Sigmoid colon (tissue), 7 donors: Measurements from ENCODE around the gene CEP85L. TPM values are rescaled to one million over a fixed set of nuclear protein-coding genes. Genes with fewer than 3 reads are reported as not detected.

Experiments
- DNase-seq: peaks from one replicate; pipeline ENCODE4 v3.0.0-alpha.2; 2019
- H3K27ac ChIP-seq, 4 donors: fragments of 200-600 bp; sonication (generic); one replicate each; pipeline ENCODE4 v1.5.1; 2016 to 2019; ENCODE audit warnings: mild to moderate bottlenecking in 1 of 4
- H3K27me3 ChIP-seq, 3 donors: fragments of 200-600 bp; sonication (generic); one replicate each; pipeline ENCODE4 v1.5.1; 2019; ENCODE audit warnings: mild to moderate bottlenecking in 1 of 3
- H3K36me3 ChIP-seq, 4 donors: fragments of 200-600 bp; sonication (generic); one replicate each; pipeline ENCODE4 v1.5.1; 2016 to 2019
- H3K4me1 ChIP-seq, 4 donors: fragments of 200-600 bp; sonication (generic); one replicate each; pipeline ENCODE4 v1.5.1; 2017 to 2019
- H3K4me3 ChIP-seq, 4 donors: fragments of 200-600 bp; sonication (generic); one replicate each; pipeline ENCODE4 v1.5.1; 2017 to 2019; ENCODE audit warnings: mild to moderate bottlenecking in 2 of 4, moderate library complexity in 1 of 4
- H3K9me3 ChIP-seq, 4 donors: fragments of 200-600 bp in 3 of 4; sonication (generic) in 3 of 4; one replicate each; pipeline versions ENCODE4 v1.5.1 to v1.6.1; 2013 to 2019
- EP300 ChIP-seq, 4 donors: sonication (generic); formaldehyde crosslinking; IDR thresholded peaks; one replicate each; pipeline ENCODE4 v1.6.1; 2017; ENCODE audit warnings: antibody characterized with exemption in 4 of 4
- POLR2A ChIP-seq, 2 donors: fragments of 450-650 bp; IDR thresholded peaks; one replicate each; pipeline ENCODE4 v1.6.1; 2016; ENCODE audit warnings: antibody characterized with exemption in 2 of 2, mild to moderate bottlenecking in 2 of 2, moderate library complexity in 2 of 2
- POLR2AphosphoS5 ChIP-seq, 4 donors: sonication (generic); formaldehyde crosslinking; IDR thresholded peaks; one replicate each; pipeline ENCODE4 v1.6.1; 2017; ENCODE audit warnings: antibody characterized with exemption in 4 of 4
- WGBS, 2 donors: extraction: QIAGEN DNeasy Blood & Tissue Kit; methylation state at CpG; one replicate each; pipeline ENCODE4 v1.1.7; 2013; 5-methylcytosine and 5-hydroxymethylcytosine counted together
- intact Hi-C: fragments of 100-400 bp; cut with DNase I; formaldehyde crosslinking; loops from one replicate; pipeline ENCODE4 v1.15.1; 2023
- polyA plus RNA-seq, 3 donors: library from polyadenylated mRNA; stranded (reverse); fragments of 200-250 nt; gene quantifications; one replicate each; pipeline ENCODE4 v1.2.3, GENCODE V29; 2013
- total RNA-seq, 4 donors: library from RNA; depleted of rRNA; stranded (reverse); fragments of >200 nt; gene quantifications; one replicate each; pipeline ENCODE4 v1.1.0, GENCODE V29; 2016
- TF ChIP-seq, protein P1 (sequence below), 4 experiments: fragments of 450-650 bp in 3 of 4; fragments of 200-600 bp in 1 of 4; IDR thresholded peaks; one replicate each; pipeline ENCODE4 v1.5.1; 2016 to 2019; ENCODE audit warnings: antibody characterized with exemption in 4 of 4, mild to moderate bottlenecking in 3 of 4, moderate library complexity in 2 of 4
- donor health status: healthy with polysubstance abuse.
- donor health status: Bipolar disorder and iron deficiency.
- donor health status: healthy.

Gene CEP85L
- total and polyA plus RNA-seq, 7 donors, result 0.23 to 17.4 (median 12.8) TPM

GRCh38 chr6:118525913-118526780 is 125.2 kb downstream of the CEP85L start:
- TF ChIP-seq, protein P1, sequence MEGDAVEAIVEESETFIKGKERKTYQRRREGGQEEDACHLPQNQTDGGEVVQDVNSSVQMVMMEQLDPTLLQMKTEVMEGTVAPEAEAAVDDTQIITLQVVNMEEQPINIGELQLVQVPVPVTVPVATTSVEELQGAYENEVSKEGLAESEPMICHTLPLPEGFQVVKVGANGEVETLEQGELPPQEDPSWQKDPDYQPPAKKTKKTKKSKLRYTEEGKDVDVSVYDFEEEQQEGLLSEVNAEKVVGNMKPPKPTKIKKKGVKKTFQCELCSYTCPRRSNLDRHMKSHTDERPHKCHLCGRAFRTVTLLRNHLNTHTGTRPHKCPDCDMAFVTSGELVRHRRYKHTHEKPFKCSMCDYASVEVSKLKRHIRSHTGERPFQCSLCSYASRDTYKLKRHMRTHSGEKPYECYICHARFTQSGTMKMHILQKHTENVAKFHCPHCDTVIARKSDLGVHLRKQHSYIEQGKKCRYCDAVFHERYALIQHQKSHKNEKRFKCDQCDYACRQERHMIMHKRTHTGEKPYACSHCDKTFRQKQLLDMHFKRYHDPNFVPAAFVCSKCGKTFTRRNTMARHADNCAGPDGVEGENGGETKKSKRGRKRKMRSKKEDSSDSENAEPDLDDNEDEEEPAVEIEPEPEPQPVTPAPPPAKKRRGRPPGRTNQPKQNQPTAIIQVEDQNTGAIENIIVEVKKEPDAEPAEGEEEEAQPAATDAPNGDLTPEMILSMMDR (IDR thresholded peaks at IDR 0.05), result no peak
- no peak for TF ChIP-seq POLR2AphosphoS5 (IDR thresholded peaks at IDR 0.05)
- TF ChIP-seq EP300 (IDR thresholded peaks at IDR 0.05), result no peak
- no peak for TF ChIP-seq POLR2A (IDR thresholded peaks at IDR 0.05)
- Histone ChIP-seq H3K27me3 (no peaks in the 10 kb centered on the region), H3K4me1 (peaks cover 0 to 58% (median 39%) of the 10 kb centered on the region in 4 donors), H3K4me3 (no peak overlapping the region), H3K9me3 (peaks cover 0 to 5% (median 0%) of the 10 kb centered on the region in 4 donors), H3K27ac (peak overlapping the region; percentile 39 to 63 (median 59)), H3K36me3 (no peaks in the 10 kb centered on the region)
- intact Hi-C loops, result loop anchor here (5.0 kb wide), 1 partner anchor 234 kb away; no protein-coding TSS in a partner anchor
- no peak for DNase-seq
- 77 to 84% methylated on average over 4 of the region's 4 CpGs for WGBS, 2 donors

DNA sequence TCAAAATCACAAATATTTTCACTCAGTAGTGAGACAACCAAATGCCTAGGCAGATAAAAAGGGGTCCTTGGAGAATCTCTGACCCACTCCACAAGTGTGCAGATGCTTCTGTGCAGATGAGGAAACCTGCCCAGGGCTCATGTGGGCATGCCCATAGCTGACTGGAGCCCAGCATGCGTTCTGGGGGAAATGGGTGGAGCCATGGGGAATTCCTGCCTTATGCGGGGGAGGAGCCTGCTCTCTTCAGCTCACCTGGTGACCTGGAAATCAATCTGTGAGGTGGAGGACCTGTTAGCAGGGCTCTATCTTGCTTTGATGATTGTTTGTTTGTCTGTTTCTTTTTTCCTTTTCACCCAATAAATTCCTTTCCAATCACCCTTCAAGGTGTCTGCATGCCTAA is 126.7 kb downstream of the CEP85L start:
- 63 to 72% methylated on average over 2 of the region's 2 CpGs for WGBS, 2 donors
- H3K4me1 ChIP-seq, result peaks cover 0 to 52% (median 37%) of the 10 kb centered on the region in 4 donors
- no peaks in the 10 kb centered on the region for H3K36me3 ChIP-seq
- H3K27me3 ChIP-seq, result no peaks in the 10 kb centered on the region
- DNase-seq, result no peak
- H3K4me3 ChIP-seq, result no peak overlapping the region
- peak overlapping the region in 2 of 4 donors; percentile 61 to 63 for H3K27ac ChIP-seq
- H3K9me3 ChIP-seq, result no peaks in the 10 kb centered on the region
- no peak for TF ChIP-seq POLR2A (IDR thresholded peaks at IDR 0.05)
- TF ChIP-seq EP300 (IDR thresholded peaks at IDR 0.05), result no peak
- TF ChIP-seq, protein P1 (IDR thresholded peaks at IDR 0.05), result no peak
- no peak for TF ChIP-seq POLR2AphosphoS5 (IDR thresholded peaks at IDR 0.05)
- intact Hi-C loops, result loop anchor here (5.0 kb wide), 1 partner anchor 232 kb away; no protein-coding TSS in a partner anchor

GRCh38 chr6:118523216-118523615 is 128.2 kb downstream of the CEP85L start:
- no peak overlapping the region for H3K27ac ChIP-seq
- 85 to 87% methylated on average over 5 of the region's 5 CpGs for WGBS, 2 donors
- no peak overlapping the region for H3K4me3 ChIP-seq
- H3K27me3 ChIP-seq, result no peaks in the 10 kb centered on the region
- no peak for DNase-seq
- H3K9me3 ChIP-seq, result no peaks in the 10 kb centered on the region
- H3K36me3 ChIP-seq, result no peaks in the 10 kb centered on the region
- intact Hi-C loops, result no loop called here
- H3K4me1 ChIP-seq, result peaks cover 0 to 37% (median 27%) of the 10 kb centered on the region in 4 donors
- no peak for TF ChIP-seq POLR2AphosphoS5 (IDR thresholded peaks at IDR 0.05)
- TF ChIP-seq, protein P1 (IDR thresholded peaks at IDR 0.05), result no peak
- no peak for TF ChIP-seq POLR2A (IDR thresholded peaks at IDR 0.05)
- TF ChIP-seq EP300 (IDR thresholded peaks at IDR 0.05), result no peak

GRCh38 chr6:118522422-118522821 is 129.0 kb downstream of the CEP85L start:
- intact Hi-C loops, result no loop called here
- 95 to 96% methylated on average over 4 of the region's 4 CpGs for WGBS, 2 donors
- no peaks in the 10 kb centered on the region for H3K9me3 ChIP-seq
- no peaks in the 10 kb centered on the region for H3K27me3 ChIP-seq
- no peaks in the 10 kb centered on the region for H3K36me3 ChIP-seq
- H3K4me1 ChIP-seq, result peaks cover 0 to 30% (median 21%) of the 10 kb centered on the region in 4 donors
- H3K4me3 ChIP-seq, result no peak overlapping the region
- TF ChIP-seq POLR2AphosphoS5 (IDR thresholded peaks at IDR 0.05) (no peak), EP300 (IDR thresholded peaks at IDR 0.05) (no peak), POLR2A (IDR thresholded peaks at IDR 0.05) (no peak)
- TF ChIP-seq, protein P1 (IDR thresholded peaks at IDR 0.05), result no peak
- no peak for DNase-seq
- H3K27ac ChIP-seq, result no peak overlapping the region
